CD4-positive, alpha-beta T cell (primary cell): ENCODE results near the gene SP9. TPM values are rescaled to one million over a fixed set of nuclear protein-coding genes. Genes with fewer than 3 reads are reported as not detected.

Experiments
- ATAC-seq: fragments of 200-7000 bp; cut with Tn5 transposase; one replicate; pipeline ENCODE4 v1.10.0; 2022; ENCODE audit warnings: mild to moderate bottlenecking; ENCODE audit not compliant: poor library complexity
- CTCF ChIA-PET: fragments of 350-600 bp; sonication (Branson Sonifier 250); formaldehyde crosslinking; loops from one replicate; lab custom pipeline; 2021; ENCODE audit warnings: antibody characterized with exemption, inconsistent platforms; lab: Charles Lee
- POLR2A ChIA-PET: fragments of 350-600 bp; sonication (Branson Sonifier 250); formaldehyde crosslinking; loops from one replicate; lab custom pipeline; 2021; ENCODE audit warnings: antibody characterized with exemption, inconsistent platforms; lab: Charles Lee
- DNase-seq, 14 experiments: peaks; one replicate each; pipeline ENCODE4 v3.0.0-alpha.2; 2013 to 2020; ENCODE audit warnings: mixed read lengths in 2 of 14
- H3K27ac ChIP-seq, 2 donors: one replicate each; pipeline versions ENCODE4 v1.5.1 to v1.7.0; 2013; ENCODE audit warnings: low read length in 2 of 2, low read depth in 1 of 2, mild to moderate bottlenecking in 1 of 2
- H3K27me3 ChIP-seq, 2 experiments: 1 replicate in 1 of 2; 2 replicates in 1 of 2; pipeline versions ENCODE4 v1.6.1 to v1.7.0; 2013; ENCODE audit warnings: low read length in 2 of 2, control low read depth in 1 of 2, mild to moderate bottlenecking in 1 of 2, moderate library complexity in 1 of 2; ENCODE audit not compliant: insufficient read depth in 2 of 2, control insufficient read depth in 1 of 2
- H3K36me3 ChIP-seq: one replicate; pipeline ENCODE4 v1.6.1; 2013; ENCODE audit warnings: low read length, control low read depth; ENCODE audit not compliant: insufficient read depth
- H3K4me1 ChIP-seq: one replicate; pipeline ENCODE4 v1.6.1; 2013; ENCODE audit warnings: low read length, control low read depth; ENCODE audit not compliant: insufficient read depth
- H3K4me3 ChIP-seq: one replicate; pipeline ENCODE4 v1.5.1; 2013; ENCODE audit warnings: mild to moderate bottlenecking, low read length, moderate library complexity
- H3K9me3 ChIP-seq, 2 experiments: 1 replicate in 1 of 2; 2 replicates in 1 of 2; pipeline versions ENCODE4 v1.6.1 to v1.7.0; 2013; ENCODE audit warnings: low read length in 2 of 2, mild to moderate bottlenecking in 2 of 2, control low read depth in 1 of 2, moderate library complexity in 1 of 2; ENCODE audit not compliant: control insufficient read depth in 1 of 2, insufficient read depth in 1 of 2
- H3K27ac Mint-ChIP-seq: one replicate; pipeline ENCODE4 v1.8.0; 2020; ENCODE audit warnings: mixed read lengths
- H3K27me3 Mint-ChIP-seq: one replicate; pipeline ENCODE4 v1.8.0; 2021; ENCODE audit warnings: mixed read lengths
- H3K36me3 Mint-ChIP-seq: one replicate; pipeline ENCODE4 v1.8.0; 2021; ENCODE audit warnings: low read depth, mixed read lengths
- H3K4me1 Mint-ChIP-seq: one replicate; pipeline ENCODE4 v1.8.0; 2021; ENCODE audit warnings: low read depth, mixed read lengths
- H3K4me3 Mint-ChIP-seq: one replicate; pipeline ENCODE4 v1.8.0; 2020; ENCODE audit warnings: mild to moderate bottlenecking, mixed read lengths
- H3K9me3 Mint-ChIP-seq: one replicate; pipeline ENCODE4 v1.8.0; 2020; ENCODE audit warnings: mixed read lengths
- CTCF ChIP-seq: fragments of 200-600 bp; IDR thresholded peaks from one replicate; pipeline ENCODE4 v1.8.0; 2022; ENCODE audit warnings: antibody characterized with exemption, mild to moderate bottlenecking
- intact Hi-C, 2 experiments: fragments of 100-400 bp; cut with DNase I in 1 of 2; cut with micrococcal nuclease in 1 of 2; formaldehyde crosslinking; loops; one replicate each; pipeline versions ENCODE4 v1.15.1 to v1.9.0; 2023 to 2025; cut with DNase I, micrococcal nuclease
- total RNA-seq, 174 experiments: library from RNA in 2 of 174; stranded (reverse) in 2 of 174; gene quantifications; one replicate each; pipeline ENCODE4 v1.2.3 and lab custom pipeline; 2021 to 2026

Gene SP9
- total RNA-seq, 2 experiments from 2014 or later = not detected

- POLR2A ChIA-PET = no interaction called here
- Histone ChIP-seq H3K36me3 (peaks cover 91% of the 10 kb centered on the region), H3K9me3 (no peaks in the 10 kb centered on the region), H3K4me1 (no peaks in the 10 kb centered on the region), H3K27ac (no peak overlapping the region), H3K4me3 (no peak overlapping the region), H3K27me3 (no peaks in the 10 kb centered on the region)
- DNase-seq (no peak), ATAC-seq (no peak)
- H3K9me3 Mint-ChIP-seq = no peaks in the 10 kb centered on the region
- no peak overlapping the region for H3K4me3 Mint-ChIP-seq
- intact Hi-C loops = no loop called here
- CTCF ChIA-PET = interaction anchor here (0.6 kb wide), 1 partner anchor 312 kb away, joined by 3 read pairs; no protein-coding TSS in a partner anchor
- no peaks in the 10 kb centered on the region for H3K4me1 Mint-ChIP-seq
- peaks cover 96% of the 10 kb centered on the region for H3K36me3 Mint-ChIP-seq
- no peaks in the 10 kb centered on the region for H3K27me3 Mint-ChIP-seq
- H3K27ac Mint-ChIP-seq = no peak overlapping the region
- no peak for TF ChIP-seq CTCF
Observed at GRCh38 chr2:174376967-174377366, 42.2 kb downstream of the SP9 start.

- H3K27me3 Mint-ChIP-seq = no peaks in the 10 kb centered on the region
- POLR2A ChIA-PET = no interaction called here
- CTCF ChIA-PET = no interaction called here
- H3K4me3 Mint-ChIP-seq = no peak overlapping the region
- no peak for DNase-seq
- Histone ChIP-seq H3K4me1 (no peaks in the 10 kb centered on the region), H3K27me3 (no peaks in the 10 kb centered on the region), H3K4me3 (no peak overlapping the region), H3K9me3 (no peaks in the 10 kb centered on the region), H3K27ac (no peak overlapping the region), H3K36me3 (peaks cover 68% of the 10 kb centered on the region)
- intact Hi-C loops = no loop called here
- ATAC-seq = no peak
- peaks cover 19% of the 10 kb centered on the region for H3K4me1 Mint-ChIP-seq
- peaks cover 88% of the 10 kb centered on the region for H3K36me3 Mint-ChIP-seq
- no peak for TF ChIP-seq CTCF
- no peak overlapping the region for H3K27ac Mint-ChIP-seq
- H3K9me3 Mint-ChIP-seq = no peaks in the 10 kb centered on the region
Observed at GRCh38 chr2:174383796-174384195, 49.0 kb downstream of the SP9 start.

GRCh38 chr2:174385201-174385600 is 50.4 kb downstream of the SP9 start:
- CTCF ChIA-PET = no interaction called here
- H3K27me3 Mint-ChIP-seq = no peaks in the 10 kb centered on the region
- TF ChIP-seq CTCF = no peak
- no peak overlapping the region for H3K4me3 ChIP-seq
- DNase-seq = no peak
- no peak overlapping the region for H3K27ac Mint-ChIP-seq
- peaks cover 66% of the 10 kb centered on the region for H3K36me3 ChIP-seq
- no peak for ATAC-seq
- H3K9me3 ChIP-seq = no peaks in the 10 kb centered on the region
- no peak overlapping the region for H3K27ac ChIP-seq
- no peak overlapping the region for H3K4me3 Mint-ChIP-seq
- H3K9me3 Mint-ChIP-seq = no peaks in the 10 kb centered on the region
- peaks cover 32% of the 10 kb centered on the region for H3K4me1 Mint-ChIP-seq
- H3K36me3 Mint-ChIP-seq = peaks cover 89% of the 10 kb centered on the region
- no peaks in the 10 kb centered on the region for H3K27me3 ChIP-seq
- H3K4me1 ChIP-seq = peaks cover 3% of the 10 kb centered on the region
- POLR2A ChIA-PET = no interaction called here
- intact Hi-C loops = no loop called here

Other genes with a start within 250 kb of the SP9 start
- 10 to 100 TPM; 38.1 to 40.5 TPM for gene OLA1, start 86.4 kb upstream of the SP9 start, total RNA-seq
- 1 to 10 TPM; 7.6 to 7.9 TPM for gene SCRN3, start 60.8 kb downstream of the SP9 start, total RNA-seq
- gene GPR155, start 152.1 kb downstream of the SP9 start, total RNA-seq = 1 to 10 TPM; 8.3 to 9.0 TPM